NCI-H146 treated with DMSO at 0.1 percent for 48 hours (cell line): ENCODE measurements around the gene LEMD2.
"Not testable (repeated sequence)": the region's sequence is repeated elsewhere in the genome, so short reads cannot be mapped to it uniquely, and the experiment has no call there.

ENCODE experiments used
- DNase-seq: peaks from one replicate; lab custom pipeline; 2025; ENCODE audit not compliant: unreplicated experiment; lab: John Stamatoyannopoulos, UW

Gene LEMD2

GRCh38 chr6:33788694-33789549 lies at the start of gene LEMD2:
Gene LEMD2 (minus strand): TSS chr6:33789130. CDS start chr6:33789116, 14 bp downstream.
- DNase-seq: peak; percentile 82

GRCh38 chr6:33837971-33838665 lies 49.2 kb upstream of the LEMD2 start:
- no peak for DNase-seq

- no peak for DNase-seq
These were observed 48.0 kb upstream of the LEMD2 start for GRCh38 chr6:33836806-33837469.

- no peak for DNase-seq
These were observed 45.8 kb upstream of the LEMD2 start for GRCh38 chr6:33834401-33835392.

- no peak for DNase-seq
These were observed 44.7 kb upstream of the LEMD2 start for GRCh38 chr6:33833599-33833998.

- not testable (repeated sequence) for DNase-seq
These were observed 43.9 kb upstream of the LEMD2 start for GRCh38 chr6:33832831-33833230.

- not testable (repeated sequence) for DNase-seq
These were observed 42.8 kb upstream of the LEMD2 start for GRCh38 chr6:33831725-33832124.

GRCh38 chr6:33830635-33831240 lies 41.8 kb upstream of the LEMD2 start:
- no peak for DNase-seq

- DNase-seq: no peak
These were observed 40.1 kb upstream of the LEMD2 start for GRCh38 chr6:33828764-33829731.

- no peak for DNase-seq
These were observed 39.5 kb upstream of the LEMD2 start for GRCh38 chr6:33828452-33828763.

GRCh38 chr6:33827546-33828451 lies 38.9 kb upstream of the LEMD2 start:
- DNase-seq: no peak

- DNase-seq: no peak
These were observed 37.6 kb upstream of the LEMD2 start for GRCh38 chr6:33826537-33826936.

- DNase-seq: no peak
These were observed 35.7 kb upstream of the LEMD2 start for GRCh38 chr6:33824461-33825154.

GRCh38 chr6:33823806-33824205 lies 34.9 kb upstream of the LEMD2 start:
- DNase-seq: no peak

- peak; percentile 45 for DNase-seq
These were observed 33.9 kb upstream of the LEMD2 start for GRCh38 chr6:33822575-33823395.

GRCh38 chr6:33820784-33821520 lies 32.0 kb upstream of the LEMD2 start:
- DNase-seq: no peak
